Stimulated activated CD8-positive, alpha-beta memory T cell treated with anti-CD3 and anti-CD28 coated beads, Interleukin-15, amount 100 ng/mL, for 24 hours (primary cell): ENCODE data around the gene VCAN.

Experiments used
- DNase-seq: peaks from one replicate; pipeline ENCODE4 v3.0.0-alpha.2; 2020; ENCODE audit warnings: low read depth

Gene VCAN

DNA sequence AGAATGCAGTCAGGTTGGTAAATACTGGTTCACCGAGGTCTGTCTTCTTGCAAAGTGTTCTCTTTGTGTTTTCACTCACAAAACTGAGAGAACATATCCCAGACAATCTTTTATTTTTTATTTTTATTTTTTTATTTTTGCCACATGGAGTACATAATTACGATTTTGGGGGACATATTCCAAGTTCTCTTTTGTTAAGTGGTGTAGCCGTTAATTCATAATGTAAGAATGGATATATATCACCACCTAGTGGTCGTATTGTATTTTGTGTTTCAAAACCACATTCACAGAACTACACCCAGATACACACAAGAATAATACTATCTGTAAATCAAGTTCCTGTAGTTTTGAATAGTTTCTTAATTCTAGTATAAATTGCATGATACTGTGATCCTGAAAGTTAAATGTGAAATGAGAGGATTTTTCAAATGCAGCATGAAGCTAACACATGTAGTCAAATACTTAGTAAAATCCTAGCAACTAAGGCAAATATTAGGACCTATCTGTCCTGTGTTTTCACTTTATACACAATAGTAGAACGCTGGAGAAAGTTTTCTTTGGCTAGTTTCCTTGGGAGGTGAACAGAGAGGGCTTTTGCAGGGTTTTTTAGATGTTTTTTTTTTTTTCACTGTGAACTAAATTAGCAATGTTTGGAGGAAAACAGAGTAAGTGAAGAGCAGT lies 92.7 kb downstream of the VCAN start:
- DNase-seq = no peak

DNA sequence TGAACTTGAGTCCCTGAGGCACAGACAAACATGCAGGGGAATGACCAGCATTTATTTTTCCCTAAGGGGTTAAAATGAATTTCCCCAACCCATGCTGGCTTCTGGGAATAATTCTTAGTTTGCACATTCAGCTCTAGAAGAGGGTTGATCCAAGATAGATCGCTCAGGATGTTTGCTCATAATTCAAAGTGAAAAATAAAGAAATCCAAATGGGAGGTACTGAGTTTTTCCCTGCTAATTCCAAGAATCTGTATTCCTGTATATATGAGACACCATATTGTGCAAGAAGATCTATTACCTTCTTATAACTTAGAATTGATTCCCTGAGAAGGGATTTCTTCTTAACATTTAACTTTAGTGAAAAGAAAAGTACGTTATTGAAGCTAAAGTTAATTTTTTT lies 96.2 kb downstream of the VCAN start:
- DNase-seq = no peak

- DNase-seq = no peak
Measured at GRCh38 chr5:83568186-83568585, 96.6 kb downstream of the VCAN start.

DNA sequence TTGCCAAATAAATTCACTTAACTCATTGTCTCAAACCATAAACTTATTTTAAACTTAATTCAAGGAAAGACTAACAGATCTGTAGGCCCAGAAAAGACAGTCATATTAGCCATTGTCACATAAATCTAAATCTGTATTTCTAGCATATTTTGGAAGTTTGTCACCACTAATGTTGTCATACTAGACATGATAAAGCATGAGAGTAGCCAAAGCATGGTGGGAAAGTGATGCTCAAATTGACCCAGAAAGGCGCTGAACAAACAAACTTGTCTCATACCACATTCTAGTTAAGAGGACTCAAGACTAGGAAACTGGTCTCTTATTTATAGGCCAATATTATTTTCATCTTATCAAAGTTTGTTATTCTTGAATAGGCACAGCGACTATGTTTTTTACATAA lies 99.4 kb downstream of the VCAN start:
- no peak for DNase-seq

- DNase-seq = no peak
Measured at GRCh38 chr5:83572271-83572670, 100.7 kb downstream of the VCAN start.

- DNase-seq = no peak
Measured at GRCh38 chr5:83576341-83576740, 104.8 kb downstream of the VCAN start.

DNA sequence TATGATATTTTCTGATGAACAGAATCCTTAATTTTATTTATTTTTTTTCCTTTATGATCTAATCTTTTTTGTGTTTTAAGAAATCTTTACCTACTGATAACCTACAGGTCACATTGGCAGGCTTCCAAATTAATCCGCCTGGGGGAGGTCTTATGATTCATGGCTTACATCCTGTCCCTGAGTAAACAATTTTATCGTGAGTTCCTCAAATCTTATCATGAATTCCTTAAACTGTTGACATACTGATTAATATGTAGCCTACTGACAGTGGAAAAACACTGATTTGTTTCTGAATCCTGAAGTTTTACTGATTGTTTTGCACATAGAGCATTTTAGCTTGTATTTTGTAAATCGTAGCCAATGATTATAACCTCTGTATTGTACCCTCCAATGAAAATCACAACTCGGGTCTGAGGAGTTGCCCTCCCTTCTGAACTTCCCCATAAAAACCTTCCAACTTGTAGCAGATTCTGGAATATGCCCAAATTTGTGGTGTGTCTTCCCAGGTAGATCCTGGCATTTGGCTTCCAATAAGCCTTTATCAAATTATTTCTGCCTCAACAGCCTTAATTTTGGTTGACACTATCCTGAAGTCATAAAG lies 105.6 kb downstream of the VCAN start:
- DNase-seq = no peak

DNA sequence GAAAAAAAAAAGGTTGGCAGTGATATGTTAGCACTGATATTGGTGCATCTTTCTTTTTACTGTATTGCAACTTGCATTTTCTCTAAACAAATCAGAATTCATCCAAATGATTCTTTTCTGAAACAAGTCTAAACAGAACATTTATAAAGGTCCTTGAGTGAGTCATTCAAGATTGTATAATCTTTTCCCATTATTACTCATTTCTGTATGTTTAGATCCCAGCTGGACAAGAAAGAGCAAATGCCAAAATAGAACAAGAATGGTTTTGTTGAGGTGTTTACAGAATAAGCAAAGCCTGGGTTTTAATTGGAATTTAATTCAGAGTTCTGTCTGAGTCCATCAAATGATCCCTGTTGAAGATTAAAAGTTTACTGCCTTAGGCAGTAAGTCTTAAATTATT lies 112.3 kb downstream of the VCAN start:
- no peak for DNase-seq

DNA sequence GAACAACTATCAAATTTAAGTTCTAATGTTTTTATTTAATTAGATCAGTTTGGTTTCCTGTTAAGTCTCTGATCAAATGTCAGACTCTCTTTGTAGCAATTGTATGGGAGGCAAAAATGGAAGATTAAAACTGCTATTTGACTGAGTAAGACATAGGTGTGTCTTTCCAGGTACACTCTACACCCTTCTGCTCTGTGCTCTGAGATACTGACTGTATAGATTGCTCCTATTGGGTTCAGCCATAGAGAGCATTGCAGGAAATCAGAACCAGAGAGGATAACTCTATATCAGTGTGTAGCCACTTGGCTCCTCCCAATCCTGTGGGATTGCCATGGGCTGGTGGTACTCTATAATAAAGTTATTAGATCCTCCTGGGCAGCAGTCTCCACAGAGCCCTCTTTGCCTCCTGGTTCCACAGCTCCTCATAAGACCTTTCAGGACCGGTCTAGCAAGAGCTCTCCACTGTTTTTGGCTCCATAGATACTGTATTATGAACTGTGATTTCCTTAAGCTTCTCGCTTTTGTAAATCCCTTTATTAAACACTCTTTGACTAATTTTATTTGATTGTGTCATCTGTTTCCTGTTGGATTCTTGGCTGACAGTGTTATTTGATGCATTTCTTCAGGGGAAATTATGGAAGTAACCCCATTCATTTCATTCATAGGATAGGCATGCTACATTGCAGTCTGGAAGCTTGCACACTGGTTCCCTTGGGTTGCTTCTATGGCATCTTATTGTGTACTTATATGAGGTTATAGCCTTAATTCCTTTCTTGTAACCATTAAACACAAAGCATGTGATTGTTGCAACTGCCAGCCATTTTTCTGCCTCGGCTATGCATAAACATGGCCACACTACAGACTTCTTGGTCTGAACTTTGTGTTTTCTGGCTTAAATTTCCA lies 115.6 kb downstream of the VCAN start:
- DNase-seq = no peak

DNA sequence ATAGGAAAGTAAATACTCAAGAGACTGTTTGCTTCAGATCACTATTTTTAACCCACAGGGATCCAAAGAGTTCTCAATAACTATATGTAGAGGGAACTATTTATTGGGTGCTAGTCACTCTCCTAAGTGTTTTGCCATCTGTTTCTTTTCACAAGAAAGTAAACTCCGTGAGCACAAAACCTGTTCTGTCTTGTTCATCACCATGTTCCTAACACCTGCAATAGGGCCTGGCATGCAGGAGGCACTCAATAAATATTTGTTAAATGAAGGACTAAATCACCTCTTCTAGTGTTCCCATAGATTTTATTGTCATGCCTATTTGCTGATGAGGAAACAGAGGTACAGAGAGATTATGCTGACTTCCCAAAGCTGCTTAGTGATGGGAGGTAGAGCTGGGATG lies 118.2 kb downstream of the VCAN start:
- no peak for DNase-seq

DNA sequence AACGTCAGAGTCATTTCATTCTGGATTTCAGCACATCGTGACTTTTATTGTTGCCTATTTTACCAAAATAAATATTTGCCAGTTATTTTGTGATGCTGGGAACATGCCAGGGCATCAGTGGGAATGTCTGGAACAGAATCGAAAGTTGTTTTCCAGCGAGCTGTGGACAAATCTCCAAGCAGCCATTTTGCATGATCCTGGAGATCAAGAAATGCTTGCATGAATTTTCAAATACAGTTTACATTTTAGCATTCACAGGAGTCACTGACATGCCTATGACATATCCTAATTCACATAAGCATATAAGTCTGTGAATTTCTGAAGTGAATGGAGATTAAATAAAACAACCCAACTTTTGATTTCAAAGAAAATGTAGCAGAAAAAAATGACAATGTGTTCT lies 119.4 kb downstream of the VCAN start:
- DNase-seq = no peak

GRCh38 chr5:83595217-83595616 lies 123.7 kb downstream of the VCAN start:
- no peak for DNase-seq

DNA sequence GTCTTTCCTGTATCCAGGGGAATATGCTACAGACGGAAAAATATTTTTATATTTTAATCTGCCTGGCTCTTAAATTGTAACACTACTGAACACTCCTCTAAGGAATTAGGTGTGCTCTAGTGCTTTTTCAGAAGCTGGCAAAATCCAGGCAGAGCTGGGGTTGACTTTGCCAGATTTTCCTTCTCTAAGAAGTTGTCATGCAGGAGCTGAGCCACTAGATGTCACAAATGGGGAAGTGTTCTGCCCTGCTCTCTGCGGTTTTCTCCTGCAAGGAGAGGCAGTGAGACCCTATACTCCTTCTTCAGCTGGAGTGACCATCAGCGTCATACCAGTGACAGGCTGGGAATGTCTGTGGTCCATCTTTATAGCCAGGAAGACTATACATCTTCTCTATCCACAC lies 136.6 kb downstream of the VCAN start:
- DNase-seq = no peak

DNA sequence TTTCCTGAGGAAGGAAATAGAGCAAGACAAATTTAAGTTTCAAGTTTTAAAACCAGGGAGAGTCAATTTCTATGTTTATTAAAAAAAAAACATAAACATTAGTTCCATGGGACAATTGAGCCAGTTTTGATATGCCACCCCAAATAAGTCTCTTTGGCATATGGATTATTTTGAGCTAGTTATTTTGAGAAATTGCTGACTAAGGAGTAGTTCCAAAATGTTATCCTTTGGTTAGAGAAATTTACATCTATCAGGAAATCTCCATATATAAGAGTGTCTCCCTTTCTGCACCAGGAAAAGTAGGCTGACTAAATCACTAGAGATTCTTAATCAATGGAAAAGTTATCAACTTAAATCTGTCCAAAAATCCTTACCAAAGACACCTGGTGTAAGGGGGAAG lies 143.3 kb downstream of the VCAN start:
- no peak for DNase-seq

GRCh38 chr5:83628360-83628759 lies 156.8 kb downstream of the VCAN start:
- no peak for DNase-seq
